GM13976 (cell line): ENCODE results near the gene HLF.

Experiments used
- DNase-seq: peaks from one replicate; pipeline ENCODE4 v3.0.0; 2012; ENCODE audit warnings: low spot score
- in situ Hi-C: fragments of 300-500 bp; cut with MboI; formaldehyde crosslinking; loops from one replicate; pipeline ENCODE4 v1.12.0; 2022; ENCODE audit warnings: low sequenced_read_pairs, mixed read lengths, inconsistent platforms; ENCODE audit not compliant: unreplicated experiment
- TF ChIP-seq, protein P1 (sequence below): IDR thresholded peaks from 2 replicates; pipeline ENCODE4 v1.5.1; 2012; ENCODE audit warnings: borderline replicate concordance, mild to moderate bottlenecking; ENCODE audit not compliant: insufficient read depth; ENCODE audit errors: extremely low read depth, missing control alignments, control extremely low read depth

HLF gene

DNA sequence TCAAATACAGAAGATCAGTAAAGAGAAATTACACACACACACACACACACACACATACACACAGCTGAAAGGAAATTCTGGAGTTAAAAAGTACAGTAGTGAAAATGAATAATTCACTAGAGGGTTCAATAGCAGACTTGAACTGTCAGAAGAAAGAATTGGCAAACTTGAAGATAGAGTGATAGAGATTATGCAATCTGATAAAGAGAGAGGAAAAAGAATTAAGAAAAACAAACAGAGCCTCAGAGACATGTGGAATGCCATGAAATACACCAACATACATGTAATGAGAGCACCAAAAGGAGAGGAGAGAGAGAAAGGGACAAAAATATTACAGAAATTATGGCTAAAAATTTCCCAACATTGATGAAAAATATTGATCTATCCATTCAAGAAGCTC is 96.2 kb downstream of the HLF start:
- TF ChIP-seq, protein P1, sequence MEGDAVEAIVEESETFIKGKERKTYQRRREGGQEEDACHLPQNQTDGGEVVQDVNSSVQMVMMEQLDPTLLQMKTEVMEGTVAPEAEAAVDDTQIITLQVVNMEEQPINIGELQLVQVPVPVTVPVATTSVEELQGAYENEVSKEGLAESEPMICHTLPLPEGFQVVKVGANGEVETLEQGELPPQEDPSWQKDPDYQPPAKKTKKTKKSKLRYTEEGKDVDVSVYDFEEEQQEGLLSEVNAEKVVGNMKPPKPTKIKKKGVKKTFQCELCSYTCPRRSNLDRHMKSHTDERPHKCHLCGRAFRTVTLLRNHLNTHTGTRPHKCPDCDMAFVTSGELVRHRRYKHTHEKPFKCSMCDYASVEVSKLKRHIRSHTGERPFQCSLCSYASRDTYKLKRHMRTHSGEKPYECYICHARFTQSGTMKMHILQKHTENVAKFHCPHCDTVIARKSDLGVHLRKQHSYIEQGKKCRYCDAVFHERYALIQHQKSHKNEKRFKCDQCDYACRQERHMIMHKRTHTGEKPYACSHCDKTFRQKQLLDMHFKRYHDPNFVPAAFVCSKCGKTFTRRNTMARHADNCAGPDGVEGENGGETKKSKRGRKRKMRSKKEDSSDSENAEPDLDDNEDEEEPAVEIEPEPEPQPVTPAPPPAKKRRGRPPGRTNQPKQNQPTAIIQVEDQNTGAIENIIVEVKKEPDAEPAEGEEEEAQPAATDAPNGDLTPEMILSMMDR, result no peak
- in situ Hi-C loops, result no loop called here
- DNase-seq, result no peak

DNA sequence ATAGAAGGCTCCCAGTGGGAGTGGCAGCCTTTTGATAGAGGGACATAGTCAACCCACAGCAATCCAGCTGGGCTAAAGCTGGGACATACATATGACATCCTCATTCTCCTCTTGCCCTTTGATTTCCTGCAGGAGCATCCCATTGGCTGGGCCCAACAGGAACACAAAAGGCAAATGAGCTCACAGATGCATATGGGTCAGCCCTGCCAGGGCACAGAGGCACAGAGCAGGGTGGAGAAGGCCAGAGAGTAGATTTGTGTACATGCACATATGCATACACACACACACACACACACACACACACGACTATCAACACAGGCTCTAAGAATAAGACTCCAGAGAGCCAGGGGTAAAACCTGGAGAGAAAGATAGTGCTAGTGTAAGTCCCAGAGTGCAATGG is 98.3 kb downstream of the HLF start:
- DNase-seq, result no peak
- TF ChIP-seq, protein P1, result no peak
- in situ Hi-C loops, result no loop called here

DNA sequence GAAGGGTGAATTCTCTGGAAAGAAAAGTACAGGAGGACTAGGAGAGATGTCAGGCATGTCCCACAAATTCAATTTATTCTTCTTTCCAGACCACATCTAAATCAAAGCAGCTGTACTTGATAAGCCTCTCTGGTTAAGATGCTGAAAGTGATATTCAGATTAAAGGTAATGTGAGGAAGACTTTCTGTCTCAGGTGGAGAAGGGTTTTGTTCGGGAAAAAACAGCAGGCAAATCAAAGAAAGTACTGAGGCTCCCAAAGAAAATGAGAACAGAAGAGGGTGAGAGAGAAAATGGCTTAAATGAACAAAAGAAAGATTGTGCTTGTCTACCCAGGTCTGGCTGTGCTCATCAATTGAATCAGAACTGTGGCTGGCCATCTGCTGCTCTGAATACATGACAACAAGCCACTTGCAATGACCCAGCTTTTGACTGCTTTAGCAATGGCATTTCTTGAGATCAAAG is 101.3 kb downstream of the HLF start:
- no peak for DNase-seq
- in situ Hi-C loops, result no loop called here
- TF ChIP-seq, protein P1, result no peak

DNA sequence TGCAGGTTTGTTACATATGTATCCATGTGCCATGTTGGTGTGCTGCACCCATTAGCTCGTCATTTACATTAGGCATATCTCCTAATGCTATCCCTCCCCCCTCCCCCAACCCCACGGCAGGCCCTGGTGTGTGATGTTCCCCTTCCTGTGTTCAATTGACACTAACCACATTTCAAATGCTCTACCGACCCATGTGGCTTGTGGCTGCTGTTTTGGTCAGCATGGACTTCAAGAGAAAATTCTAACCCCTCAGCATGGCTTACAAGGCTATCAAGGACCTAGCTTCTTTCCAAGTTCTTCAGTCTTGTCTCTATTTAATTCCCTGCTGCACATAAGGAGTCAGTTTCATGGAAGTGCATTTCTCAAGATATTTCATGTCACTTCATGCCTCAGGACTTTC is 103.9 kb downstream of the HLF start:
- DNase-seq, result no peak
- TF ChIP-seq, protein P1, result no peak
- in situ Hi-C loops, result no loop called here
